Subcutaneous adipose tissue (tissue), 4 donors: Measurements from ENCODE around the gene THEM5. TPM values are rescaled to one million over a fixed set of nuclear protein-coding genes. Genes with fewer than 3 reads are reported as not detected.

ENCODE experiments used
- CTCF ChIP-seq: fragments of 450-650 bp; IDR thresholded peaks from one replicate; pipeline ENCODE4 v1.5.1; 2016; ENCODE audit warnings: low read depth, mild to moderate bottlenecking, control low read depth, antibody characterized with exemption, moderate library complexity
- total RNA-seq, 4 donors: library from RNA; depleted of rRNA; stranded (reverse); fragments of >200 nt; gene quantifications; one replicate each; pipeline ENCODE4 v1.1.0, GENCODE V29; 2016

The THEM5 gene
- total RNA-seq: not detected

GRCh38 chr1:151853411-151853943 is at the start of gene THEM5:
Gene THEM5 (minus strand): TSS chr1:151853712. CDS start chr1:151853565, 147 bp downstream.
- TF ChIP-seq CTCF: no peak

- no peak for TF ChIP-seq CTCF
Observed at GRCh38 chr1:151902858-151903257, 49.3 kb upstream of the THEM5 start.

- no peak for TF ChIP-seq CTCF
Observed at GRCh38 chr1:151898519-151898991, 45.0 kb upstream of the THEM5 start.

- TF ChIP-seq CTCF: no peak
Observed at GRCh38 chr1:151897991-151898431, 44.5 kb upstream of the THEM5 start.

DNA sequence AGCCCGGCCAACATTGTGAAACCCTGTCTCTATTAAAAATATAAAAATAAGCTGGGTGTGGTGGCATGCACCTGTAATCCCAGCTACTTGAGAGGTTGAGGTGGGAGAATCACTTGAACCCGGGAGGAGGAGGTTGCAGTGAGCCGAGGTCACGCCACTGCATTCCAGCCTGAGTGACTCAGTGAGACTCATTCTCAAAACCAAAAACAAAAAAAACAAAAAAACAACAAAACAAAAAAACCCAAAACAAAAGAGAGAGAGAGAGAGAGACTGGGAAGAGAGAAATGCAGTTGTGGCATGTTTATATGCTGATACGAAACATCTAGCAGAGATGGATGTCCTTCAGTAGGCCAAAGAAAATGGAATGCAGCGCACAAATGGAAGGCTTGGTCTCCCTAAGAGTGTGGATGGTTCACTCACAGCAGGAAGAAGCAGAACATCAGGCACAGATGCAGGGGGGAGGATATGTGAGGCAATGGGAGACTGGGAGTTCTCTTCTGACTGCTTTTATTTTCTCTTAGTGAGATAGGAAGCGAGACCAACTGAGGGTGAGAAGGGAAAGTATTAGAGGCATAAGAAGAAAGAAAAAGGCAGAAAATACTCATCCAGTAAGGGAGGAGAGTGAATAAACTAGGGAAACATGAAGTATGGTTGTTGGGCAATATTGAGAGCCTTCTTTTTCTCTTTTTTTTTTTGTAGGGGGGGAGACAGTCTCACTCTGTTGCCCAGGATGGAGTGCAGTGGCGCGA is 39.8 kb upstream of the THEM5 start:
- TF ChIP-seq CTCF: no peak

DNA sequence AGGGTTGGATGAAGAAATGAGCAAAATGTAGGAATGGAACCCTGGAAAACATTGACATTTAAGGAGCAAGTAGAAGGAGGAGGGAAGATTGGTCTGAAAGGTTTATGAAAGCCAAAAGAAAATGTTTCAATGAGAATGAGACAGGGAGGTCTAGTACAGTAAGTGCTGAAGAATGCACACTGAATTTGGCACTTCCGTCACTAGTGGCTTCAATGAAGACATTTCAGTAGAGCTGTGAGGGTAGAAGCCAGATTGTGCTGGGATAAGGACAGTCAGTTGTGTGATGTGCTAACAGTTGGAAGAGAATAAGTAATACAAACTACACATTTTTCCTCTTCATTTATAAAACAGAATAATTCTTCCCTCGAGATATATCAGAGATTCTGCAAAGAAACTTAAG is 38.7 kb upstream of the THEM5 start:
- TF ChIP-seq CTCF: no peak

GRCh38 chr1:151891512-151891911 is 38.0 kb upstream of the THEM5 start:
- TF ChIP-seq CTCF: no peak
